Mucosa of descending colon (tissue), 3 donors: ENCODE measurements around the gene MYZAP. TPM values are rescaled to one million over a fixed set of nuclear protein-coding genes. Genes with fewer than 3 reads are reported as not detected.

ENCODE experiments used
- ATAC-seq: fragments of 200-7000 bp; cut with Tn5 transposase; one replicate; pipeline ENCODE4 v1.9.1; 2020; ENCODE audit warnings: mild to moderate bottlenecking, moderate library complexity
- DNase-seq, 3 donors: peaks; one replicate each; pipeline ENCODE4 v3.0.0-alpha.2; 2020
- H3K36me3 ChIP-seq: fragments of 200-600 bp; one replicate; pipeline ENCODE4 v1.8.0; 2021; ENCODE audit warnings: low read depth, mild to moderate bottlenecking
- H3K4me1 ChIP-seq: fragments of 200-600 bp; one replicate; pipeline ENCODE4 v1.8.0; 2021; ENCODE audit warnings: low read depth, mild to moderate bottlenecking
- H3K4me3 ChIP-seq: fragments of 200-600 bp; one replicate; pipeline ENCODE4 v1.8.0; 2021; ENCODE audit warnings: mild to moderate bottlenecking
- H3K9me3 ChIP-seq: fragments of 200-600 bp; one replicate; pipeline ENCODE4 v1.8.0; 2021; ENCODE audit warnings: mild to moderate bottlenecking
- intact Hi-C, 2 donors: fragments of 100-400 bp; cut with DNase I in 1 of 2; cut with micrococcal nuclease in 1 of 2; formaldehyde crosslinking; loops; one replicate each; pipeline versions ENCODE4 v1.11.0 to v1.11.1; 2022; cut with DNase I, micrococcal nuclease
- total RNA-seq, 3 donors: library from RNA; stranded (reverse); fragmentation: NEBNext Ultra II Directional in 2 of 3; extraction: Animal tissue kit (Norgen Biotek cat#: 25700) in 2 of 3; gene quantifications; one replicate each; pipeline versions ENCODE4 v1.2.1 to v1.2.4, GENCODE V29; 2021 to 2023
- TF ChIP-seq, protein P1 (sequence below): fragments of 200-600 bp; IDR thresholded peaks from one replicate; pipeline ENCODE4 v1.8.0; 2022; ENCODE audit warnings: antibody characterized with exemption, mild to moderate bottlenecking
- donor health status: DM: no; HTN: no; CAD: no; lungs with moderate emphysema.
- donor health status: DM: no; HTN: no; CAD: no.
- donor health status: DM: no; HTN: yes; CAD: no.

Gene MYZAP
- total RNA-seq, 3 donors from 2014 or later: 17.5 to 18.8 (median 17.9) TPM

DNA sequence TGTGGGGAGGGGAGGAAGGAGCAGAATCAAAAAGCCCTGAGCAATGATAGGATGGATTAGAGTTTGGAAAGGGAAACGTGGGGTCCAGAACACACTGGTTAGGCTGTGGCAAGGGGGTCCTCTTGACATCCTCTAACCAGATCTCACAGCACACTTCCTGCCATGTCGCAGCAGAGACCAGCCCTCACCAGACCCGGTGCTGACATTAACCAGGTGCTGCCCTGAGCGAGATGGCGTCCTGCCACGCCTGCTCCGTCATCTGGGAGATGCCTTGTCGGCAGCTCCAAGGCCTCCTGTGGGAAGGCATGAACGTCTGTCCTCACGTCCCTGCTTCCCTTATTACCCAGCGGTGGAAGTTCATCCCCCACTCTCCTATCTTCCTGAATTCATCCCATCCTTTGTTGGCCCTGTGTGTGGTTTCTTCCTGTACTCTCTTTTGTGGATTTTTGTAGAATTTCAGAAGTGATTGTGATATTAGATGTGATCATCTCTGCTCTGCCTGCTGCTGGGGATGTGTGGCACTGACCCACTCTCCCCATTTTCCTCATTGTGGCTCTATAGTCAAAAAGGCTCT is 29.4 kb upstream of the MYZAP start:
- TF ChIP-seq, protein P1, sequence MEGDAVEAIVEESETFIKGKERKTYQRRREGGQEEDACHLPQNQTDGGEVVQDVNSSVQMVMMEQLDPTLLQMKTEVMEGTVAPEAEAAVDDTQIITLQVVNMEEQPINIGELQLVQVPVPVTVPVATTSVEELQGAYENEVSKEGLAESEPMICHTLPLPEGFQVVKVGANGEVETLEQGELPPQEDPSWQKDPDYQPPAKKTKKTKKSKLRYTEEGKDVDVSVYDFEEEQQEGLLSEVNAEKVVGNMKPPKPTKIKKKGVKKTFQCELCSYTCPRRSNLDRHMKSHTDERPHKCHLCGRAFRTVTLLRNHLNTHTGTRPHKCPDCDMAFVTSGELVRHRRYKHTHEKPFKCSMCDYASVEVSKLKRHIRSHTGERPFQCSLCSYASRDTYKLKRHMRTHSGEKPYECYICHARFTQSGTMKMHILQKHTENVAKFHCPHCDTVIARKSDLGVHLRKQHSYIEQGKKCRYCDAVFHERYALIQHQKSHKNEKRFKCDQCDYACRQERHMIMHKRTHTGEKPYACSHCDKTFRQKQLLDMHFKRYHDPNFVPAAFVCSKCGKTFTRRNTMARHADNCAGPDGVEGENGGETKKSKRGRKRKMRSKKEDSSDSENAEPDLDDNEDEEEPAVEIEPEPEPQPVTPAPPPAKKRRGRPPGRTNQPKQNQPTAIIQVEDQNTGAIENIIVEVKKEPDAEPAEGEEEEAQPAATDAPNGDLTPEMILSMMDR: no peak
- ATAC-seq (no peak), DNase-seq (no peak)
- intact Hi-C loops: loop anchor here in 1 of 2 donors (5.0 kb wide), 1 partner anchor 145 kb away; the partner anchor contains the start of gene POLR2M
- Histone ChIP-seq H3K36me3 (no peaks in the 10 kb centered on the region), H3K9me3 (no peaks in the 10 kb centered on the region), H3K4me1 (peaks cover 8% of the 10 kb centered on the region), H3K4me3 (no peak overlapping the region)

DNA sequence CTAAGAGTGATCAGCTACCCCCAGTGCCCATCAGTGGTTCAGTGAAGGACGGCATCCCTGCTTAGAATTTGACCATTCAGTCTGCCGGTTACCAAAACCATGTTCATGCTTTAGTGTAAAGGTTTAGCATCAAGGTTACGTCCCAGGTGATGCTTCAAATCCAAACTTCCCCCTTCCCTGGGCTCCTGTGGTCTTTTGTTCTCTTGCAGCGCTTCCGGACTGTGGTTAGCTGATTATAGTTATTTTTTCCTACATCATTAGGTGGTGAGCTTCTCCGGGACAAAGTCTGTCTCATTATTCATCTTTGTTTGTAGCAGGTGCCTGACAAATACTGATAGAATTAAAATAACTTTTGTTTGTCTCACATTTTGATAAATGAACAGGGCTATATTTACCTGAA is 28.3 kb upstream of the MYZAP start:
- Histone ChIP-seq H3K9me3 (no peaks in the 10 kb centered on the region), H3K36me3 (no peaks in the 10 kb centered on the region), H3K4me3 (no peak overlapping the region), H3K4me1 (peaks cover 11% of the 10 kb centered on the region)
- ATAC-seq: no peak
- no peak for DNase-seq
- intact Hi-C loops: loop anchor here in 1 of 2 donors (5.0 kb wide), 1 partner anchor 144 kb away; the partner anchor contains the start of gene POLR2M
- TF ChIP-seq, protein P1: no peak

GRCh38 chr15:57565311-57565710 is 26.4 kb upstream of the MYZAP start:
- Histone ChIP-seq H3K4me3 (no peak overlapping the region), H3K9me3 (no peaks in the 10 kb centered on the region), H3K4me1 (peaks cover 11% of the 10 kb centered on the region), H3K36me3 (no peaks in the 10 kb centered on the region)
- DNase-seq (peak; percentile 73 to 82 (median 77)), ATAC-seq (peak; percentile 57)
- TF ChIP-seq, protein P1: no peak
- intact Hi-C loops: no loop called here

DNA sequence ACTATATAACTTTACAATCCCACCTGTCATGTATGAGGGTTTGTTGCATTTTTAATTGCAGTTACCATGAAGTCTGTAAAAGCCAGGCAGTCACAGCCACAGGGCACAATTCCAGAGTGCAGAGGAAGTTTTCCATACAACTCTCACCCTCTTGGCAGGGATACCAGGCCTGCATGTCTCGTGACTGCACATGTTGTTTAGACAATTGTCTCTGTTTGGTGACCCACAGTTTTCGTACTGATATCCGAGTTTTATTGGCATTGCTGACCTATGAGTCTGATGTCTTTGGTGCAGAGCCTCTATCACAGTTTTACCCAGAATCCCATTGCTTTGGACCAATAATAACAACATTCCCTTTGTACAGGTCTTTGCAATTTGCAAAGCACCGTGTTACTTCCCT is 24.9 kb upstream of the MYZAP start:
- TF ChIP-seq, protein P1: no peak
- intact Hi-C loops: no loop called here
- peak; percentile 63 to 89 (median 69) for DNase-seq
- ATAC-seq: peak; percentile 92
- H3K4me3 ChIP-seq: no peak overlapping the region
- H3K36me3 ChIP-seq: no peaks in the 10 kb centered on the region
- H3K9me3 ChIP-seq: no peaks in the 10 kb centered on the region
- peaks cover 3% of the 10 kb centered on the region for H3K4me1 ChIP-seq

GRCh38 chr15:57567891-57568290 is 23.8 kb upstream of the MYZAP start:
- no peak overlapping the region for H3K4me3 ChIP-seq
- intact Hi-C loops: no loop called here
- H3K36me3 ChIP-seq: no peaks in the 10 kb centered on the region
- H3K9me3 ChIP-seq: no peaks in the 10 kb centered on the region
- TF ChIP-seq, protein P1: no peak
- H3K4me1 ChIP-seq: peaks cover 3% of the 10 kb centered on the region
- DNase-seq (no peak), ATAC-seq (no peak)

DNA sequence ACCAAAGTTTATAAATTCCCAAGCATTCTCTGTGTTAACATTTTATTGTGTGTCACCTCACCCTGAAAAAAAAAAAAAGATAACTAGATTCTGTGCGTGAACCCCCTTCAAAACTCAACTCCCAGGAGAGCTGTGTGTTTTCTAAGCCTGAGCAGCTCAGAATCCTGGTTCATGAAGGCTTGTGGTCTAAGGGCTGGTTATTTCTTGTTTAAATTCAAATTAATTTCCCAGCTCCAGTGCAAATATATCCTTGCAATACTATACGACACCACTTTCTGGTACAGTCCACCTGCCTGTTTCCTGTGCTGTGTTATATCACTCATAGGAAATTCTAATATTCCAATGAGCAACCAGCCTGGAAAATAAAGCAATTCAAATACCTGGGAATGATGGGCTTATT is 23.4 kb upstream of the MYZAP start:
- DNase-seq: no peak
- Histone ChIP-seq H3K4me3 (no peak overlapping the region), H3K36me3 (no peaks in the 10 kb centered on the region), H3K9me3 (no peaks in the 10 kb centered on the region), H3K4me1 (peaks cover 3% of the 10 kb centered on the region)
- intact Hi-C loops: no loop called here
- TF ChIP-seq, protein P1: no peak
- no peak for ATAC-seq
